Posterior vena cava (tissue), 2 donors: ENCODE data around the gene HOXA2. TPM values are rescaled to one million over a fixed set of nuclear protein-coding genes. Genes with fewer than 3 reads are reported as not detected.

Source experiments
- DNase-seq: peaks from one replicate; pipeline ENCODE4 v3.0.0-alpha.2; 2020; ENCODE audit warnings: low spot score
- intact Hi-C, 2 donors: fragments of 100-400 bp; cut with DNase I; formaldehyde crosslinking; loops; one replicate each; pipeline versions ENCODE4 v1.14.1 to v1.14.2; 2022 to 2023
- total RNA-seq, 2 donors: library from RNA; stranded (reverse); fragmentation: NEBNext Ultra II Directional; extraction: Animal tissue kit (Norgen Biotek cat#: 25700); gene quantifications; one replicate each; pipeline ENCODE4 v1.2.1, GENCODE V29; 2021
- donor health status: DM: yes; HTN: yes; CAD: no.
- donor health status: DM: yes; HTN: yes; CAD: no.

HOXA2 gene
- total RNA-seq, 2 donors from 2014 or later, result 1.3 to 2.0 TPM

- no peak for DNase-seq
- intact Hi-C loops, result no loop called here
Measured at GRCh38 chr7:27116962-27117886, 14.7 kb upstream of the HOXA2 start.

GRCh38 chr7:27116031-27116961 lies 13.8 kb upstream of the HOXA2 start:
- intact Hi-C loops, result no loop called here
- no peak for DNase-seq

- DNase-seq, result peak; percentile 85
- intact Hi-C loops, result no loop called here
Measured at GRCh38 chr7:27115221-27116026, 12.9 kb upstream of the HOXA2 start.

- DNase-seq, result no peak
- intact Hi-C loops, result no loop called here
Measured at GRCh38 chr7:27114881-27115220, 12.4 kb upstream of the HOXA2 start.

DNA sequence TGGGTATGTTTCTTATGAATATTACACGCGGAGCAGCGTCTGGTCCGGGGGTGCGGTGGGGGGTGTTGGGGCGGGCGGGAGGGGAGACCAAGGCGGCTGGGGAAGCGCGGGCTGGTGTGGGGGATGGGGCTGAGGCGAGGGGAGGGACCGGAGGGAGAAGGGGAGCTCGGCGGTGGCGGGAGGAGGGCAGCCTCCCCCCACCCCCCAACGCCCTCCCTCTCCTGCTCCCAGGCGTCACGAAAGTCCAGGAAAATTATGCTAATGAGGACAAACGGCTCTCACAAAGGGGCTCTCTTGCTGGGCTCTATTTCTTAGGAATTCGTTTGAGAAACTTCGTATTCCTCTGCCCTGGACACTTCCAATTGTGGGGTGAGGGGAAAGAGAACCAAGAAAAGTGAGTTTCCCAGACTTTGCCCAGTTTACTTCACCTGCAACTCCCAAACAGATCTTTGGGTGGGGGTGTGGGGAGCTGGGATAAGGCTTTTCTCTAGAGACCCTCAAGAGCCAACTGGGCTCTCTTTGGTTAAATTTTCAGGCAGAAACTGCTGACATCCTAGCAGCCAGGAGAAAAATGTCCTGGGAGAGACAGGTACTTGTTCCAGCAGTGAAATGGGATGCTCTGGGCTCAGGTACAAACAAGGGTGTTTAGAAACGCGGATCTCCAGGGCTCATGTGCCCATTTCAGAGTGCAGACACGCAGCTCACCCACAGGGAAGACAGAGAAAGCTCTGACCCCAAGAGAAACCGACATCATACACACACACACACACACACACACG lies 11.7 kb upstream of the HOXA2 start:
- DNase-seq, result peak; percentile 87

DNA sequence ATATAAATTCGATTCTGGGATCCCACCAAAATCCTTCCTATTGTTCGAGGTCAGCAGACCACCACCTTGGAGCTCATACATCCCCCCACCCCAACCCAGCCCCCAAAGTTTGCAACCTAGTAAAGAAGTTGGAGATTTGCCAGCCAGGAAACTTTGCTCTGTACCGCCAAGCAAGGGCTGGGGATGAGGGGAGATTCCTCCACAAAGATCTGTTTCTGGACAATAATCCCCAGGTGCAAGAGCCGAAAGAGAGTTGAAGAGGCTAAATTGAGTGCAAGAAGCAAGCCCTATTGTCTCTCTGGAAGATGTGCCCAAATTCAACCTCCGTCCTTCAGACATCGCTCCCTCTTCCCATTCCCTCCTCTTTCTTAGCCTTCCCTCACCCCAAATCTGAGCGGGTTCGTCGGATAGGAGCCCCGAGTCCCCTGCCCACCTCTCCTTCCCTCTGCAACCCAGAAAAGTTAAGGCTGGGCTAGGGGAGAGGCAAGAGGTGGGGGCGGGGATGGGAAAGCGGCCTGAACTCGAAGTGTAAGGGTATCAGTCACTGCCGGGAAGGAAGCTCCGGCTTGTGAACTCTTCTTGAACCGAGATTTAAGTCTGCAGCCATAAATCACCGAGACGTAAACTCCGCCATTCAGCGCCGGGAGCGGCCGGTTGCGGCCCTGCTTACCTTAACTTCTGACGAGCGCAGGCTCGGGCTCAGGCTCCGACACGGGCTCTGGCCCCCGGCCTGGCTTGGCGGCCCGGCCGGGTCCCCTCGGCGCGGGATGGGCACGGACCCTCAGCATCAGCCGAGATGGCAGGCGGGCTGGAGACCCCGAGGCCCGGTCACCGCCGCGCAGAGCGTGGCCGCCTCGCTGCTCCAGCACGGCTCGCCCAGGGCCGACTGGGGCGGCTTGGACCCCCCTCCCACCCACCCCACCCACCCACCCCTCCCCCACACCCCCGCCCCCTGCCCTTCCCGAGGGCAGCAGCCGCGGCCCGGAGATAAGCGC lies 10.8 kb upstream of the HOXA2 start:
- intact Hi-C loops, result no loop called here
- DNase-seq, result peak; percentile 93

More for the DNA sequence above, 11.7 kb upstream of the HOXA2 start:
- intact Hi-C loops, result no loop called here

DNA sequence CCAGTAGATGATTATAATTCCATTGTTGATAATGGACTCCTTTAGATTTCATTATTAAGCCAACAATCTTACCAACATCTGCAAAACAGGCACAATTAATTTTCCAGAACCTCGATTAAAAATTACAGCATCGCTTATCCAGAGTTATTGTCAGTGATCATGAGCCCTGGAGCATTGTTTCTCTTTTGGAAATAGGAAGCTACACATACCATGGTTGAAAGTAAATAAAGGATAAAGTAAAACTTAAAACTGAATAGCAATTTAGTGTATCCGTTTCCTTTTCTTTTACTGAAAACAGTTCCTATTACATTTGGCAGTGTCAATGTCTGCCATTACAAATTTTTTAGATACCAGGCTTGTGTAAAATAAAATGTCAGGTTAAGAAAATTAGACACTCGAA lies 9.9 kb upstream of the HOXA2 start:
- intact Hi-C loops, result no loop called here
- no peak for DNase-seq

- intact Hi-C loops, result no loop called here
- DNase-seq, result no peak
Measured at GRCh38 chr7:27111751-27112277, 9.3 kb upstream of the HOXA2 start.

DNA sequence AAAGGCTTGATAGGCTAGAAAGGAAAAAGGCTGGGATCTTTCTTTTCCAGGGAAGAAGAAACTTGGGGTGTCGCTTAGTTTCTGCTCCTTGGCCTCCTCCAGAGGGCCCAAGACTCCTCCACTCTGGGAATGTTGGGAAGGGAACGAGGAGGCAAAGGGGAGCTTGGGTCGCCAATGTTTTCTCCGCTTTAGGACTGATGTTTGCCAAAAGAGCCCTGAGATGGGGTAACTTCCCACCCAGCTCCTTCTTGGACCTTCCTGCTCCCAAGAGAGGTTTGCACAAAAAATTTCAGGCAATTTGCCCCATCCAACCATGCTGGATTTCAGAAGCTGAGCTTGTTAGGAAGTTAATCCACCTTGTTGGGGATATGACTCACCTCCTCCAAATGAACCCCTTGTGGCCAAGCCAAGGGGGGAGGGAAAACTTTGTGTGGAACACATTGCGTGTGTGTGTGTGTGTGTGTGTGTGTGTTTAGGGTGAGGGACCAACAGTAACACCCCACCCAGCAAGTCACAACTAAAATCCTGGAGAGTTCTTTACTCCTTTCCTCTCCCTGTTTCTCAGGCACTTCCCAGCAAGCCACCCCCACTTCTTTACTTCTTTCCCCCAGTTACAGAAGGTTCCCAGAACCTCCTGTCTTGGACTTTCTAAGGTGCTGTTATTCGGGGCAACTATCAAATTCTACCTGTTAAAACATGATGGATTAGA lies 8.7 kb upstream of the HOXA2 start:
- no peak for DNase-seq
- intact Hi-C loops, result no loop called here

- DNase-seq, result peak; percentile 89
- intact Hi-C loops, result no loop called here
Measured at GRCh38 chr7:27110186-27111031, 7.9 kb upstream of the HOXA2 start.

DNA sequence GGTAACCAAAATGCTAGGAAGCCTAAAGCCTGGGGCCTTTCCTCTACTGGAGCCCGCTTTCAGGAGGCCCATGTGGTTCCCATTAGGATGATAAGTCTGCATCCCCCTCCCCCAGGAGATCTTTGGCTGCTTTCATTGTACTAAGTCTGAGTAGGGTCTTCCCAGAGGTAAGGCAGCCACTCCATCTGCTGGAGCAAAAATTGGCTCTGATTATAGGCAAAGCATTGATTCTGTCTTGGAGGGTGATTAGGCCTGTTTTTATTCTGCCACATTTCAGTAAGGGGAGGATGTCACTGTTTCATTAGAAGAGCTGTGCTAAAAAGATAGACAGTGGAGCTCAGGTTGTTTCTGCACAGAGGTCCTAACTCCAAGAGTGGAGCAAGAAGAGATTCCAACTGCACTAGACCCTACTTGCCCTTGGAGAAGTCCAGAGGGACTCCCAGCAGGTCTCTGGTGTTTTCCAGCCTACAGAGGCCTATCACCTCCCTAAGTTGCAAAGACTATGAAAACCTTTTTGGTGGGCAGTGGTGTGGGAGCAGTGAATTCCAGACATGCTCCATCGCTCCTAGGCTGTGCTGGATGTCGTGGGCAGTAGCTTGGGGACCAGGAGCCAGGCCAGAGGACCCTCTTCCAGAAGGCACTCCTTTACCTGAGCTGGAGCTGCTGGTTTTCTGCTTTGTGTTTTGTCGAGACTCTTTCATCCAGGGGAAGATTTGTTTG lies 7.1 kb upstream of the HOXA2 start:
- no peak for DNase-seq
- intact Hi-C loops, result no loop called here

DNA sequence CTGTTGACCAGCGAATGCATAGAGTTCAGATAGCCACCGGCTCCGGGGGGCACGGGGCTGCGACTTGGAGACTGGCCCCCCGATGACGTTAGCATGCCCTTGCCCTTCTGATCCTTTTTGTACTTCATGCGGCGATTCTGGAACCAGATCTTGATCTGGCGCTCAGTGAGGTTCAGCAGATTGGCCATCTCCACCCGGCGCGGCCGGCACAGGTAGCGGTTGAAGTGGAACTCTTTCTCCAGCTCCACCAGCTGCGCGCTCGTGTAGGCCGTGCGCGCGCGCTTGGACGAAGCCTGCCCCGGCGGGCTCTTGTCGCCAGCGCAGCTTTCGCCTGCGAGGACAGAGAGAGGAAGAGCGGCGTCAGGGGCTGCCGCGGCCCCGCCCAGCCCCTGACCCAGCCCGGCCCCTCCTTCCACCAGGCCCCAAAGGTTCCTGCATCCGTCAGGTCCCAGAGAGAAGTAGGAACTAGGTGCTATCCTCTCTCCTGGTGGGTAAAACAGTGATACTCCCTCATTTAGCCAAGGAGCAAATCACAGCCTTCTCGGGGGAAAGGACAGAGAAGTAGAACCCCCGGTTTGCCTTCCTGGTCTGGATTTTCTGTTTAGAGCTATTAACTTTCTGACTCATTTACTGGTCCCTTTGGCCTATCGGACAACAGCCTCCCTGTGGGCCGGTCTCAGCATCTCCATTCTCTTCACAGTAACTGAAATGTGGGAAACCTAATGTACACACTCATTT lies 6.1 kb upstream of the HOXA2 start:
- intact Hi-C loops, result no loop called here
- DNase-seq, result peak; percentile 86

DNA sequence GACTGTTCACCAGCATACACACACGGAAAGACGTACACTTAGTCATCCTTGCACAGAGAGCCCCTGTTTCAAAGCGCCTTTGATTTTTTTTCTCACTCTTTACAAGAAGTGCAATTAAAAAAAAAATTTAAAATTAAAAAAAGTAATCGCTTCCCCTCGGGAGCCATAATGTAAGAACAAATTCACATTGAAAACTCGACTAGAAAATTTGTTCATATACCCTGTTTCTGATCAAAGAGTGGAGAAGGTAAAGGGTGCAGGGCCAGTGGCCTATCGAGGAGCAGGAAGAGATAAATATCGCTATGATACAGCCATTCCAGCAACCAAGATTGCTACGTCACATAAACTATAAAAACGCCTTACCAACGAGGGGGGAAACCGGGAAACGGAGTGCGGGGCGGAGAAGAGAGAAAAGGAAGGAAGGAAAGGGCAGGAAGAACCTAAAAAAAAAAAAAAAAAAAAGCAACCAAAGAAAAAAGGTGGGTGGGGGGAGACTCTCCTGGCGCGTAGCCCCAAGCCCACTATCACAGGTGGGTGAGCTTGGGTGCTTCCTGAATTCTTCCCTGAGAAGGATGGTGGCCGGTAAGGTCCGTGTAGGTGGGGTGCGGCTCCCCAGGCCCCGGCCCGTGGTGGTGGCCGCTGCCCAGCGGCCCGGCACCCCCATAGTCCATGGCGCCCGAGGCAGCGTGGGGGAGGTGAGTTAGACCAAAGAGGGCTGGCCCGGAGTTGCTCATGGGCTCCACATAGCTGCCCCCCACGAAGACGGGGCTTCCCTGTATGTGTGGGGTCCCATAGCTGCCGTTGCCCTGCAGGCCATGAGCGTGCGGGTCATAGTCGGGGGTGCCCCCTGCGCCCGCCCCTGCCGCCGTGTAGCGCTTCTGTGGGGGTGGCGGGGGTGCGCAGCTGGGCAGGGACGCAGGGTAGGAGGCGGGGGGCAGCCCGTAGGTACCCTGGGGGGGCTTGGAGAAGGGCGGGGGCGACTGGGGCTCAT lies 5.2 kb upstream of the HOXA2 start:
- no peak for DNase-seq
- intact Hi-C loops, result no loop called here
